Amniotic stem cell (primary cell): ENCODE data around the gene TADA3.
A peak's percentile ranks its signal among the peaks of the same experiment; 100 is the strongest.

ENCODE experiments used
- DNase-seq: peaks from one replicate; lab custom pipeline; 2025; lab: John Stamatoyannopoulos, UW

The TADA3 gene

DNA sequence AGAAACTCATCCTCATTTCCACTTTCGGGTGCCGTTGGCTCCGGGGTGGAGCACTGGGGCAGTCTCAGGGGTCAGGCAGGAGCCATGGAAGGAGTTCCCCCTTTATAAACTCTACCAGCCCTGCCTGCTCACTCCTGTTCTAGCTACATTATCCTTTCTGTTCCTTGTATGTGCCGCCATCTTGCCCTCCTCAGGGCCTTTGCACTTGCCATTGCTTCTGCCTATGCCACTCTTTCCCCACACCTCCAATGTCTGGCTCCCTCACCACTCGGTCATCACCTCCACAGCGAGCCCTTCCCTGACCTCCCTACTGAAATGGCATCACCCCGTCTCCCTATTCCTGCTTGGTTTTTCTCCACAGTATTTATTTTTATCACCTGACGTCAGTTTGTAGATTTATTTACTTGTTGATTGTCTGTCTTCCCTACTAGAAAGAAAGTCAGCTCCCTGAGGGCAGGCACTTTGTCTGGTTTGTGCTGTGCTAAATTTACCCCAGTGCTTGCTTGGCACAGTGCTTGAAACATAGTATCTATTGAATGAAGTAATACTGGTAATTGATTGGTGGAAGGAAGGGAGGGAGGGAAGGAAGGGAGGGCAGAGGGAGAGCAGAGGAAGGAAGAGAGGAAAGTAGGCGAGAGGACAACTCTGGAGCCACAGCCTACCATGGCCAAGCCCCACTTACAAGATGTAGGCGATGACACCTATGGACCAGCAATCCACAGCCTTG lies 31.3 kb downstream of the TADA3 start:
- DNase-seq = no peak

DNA sequence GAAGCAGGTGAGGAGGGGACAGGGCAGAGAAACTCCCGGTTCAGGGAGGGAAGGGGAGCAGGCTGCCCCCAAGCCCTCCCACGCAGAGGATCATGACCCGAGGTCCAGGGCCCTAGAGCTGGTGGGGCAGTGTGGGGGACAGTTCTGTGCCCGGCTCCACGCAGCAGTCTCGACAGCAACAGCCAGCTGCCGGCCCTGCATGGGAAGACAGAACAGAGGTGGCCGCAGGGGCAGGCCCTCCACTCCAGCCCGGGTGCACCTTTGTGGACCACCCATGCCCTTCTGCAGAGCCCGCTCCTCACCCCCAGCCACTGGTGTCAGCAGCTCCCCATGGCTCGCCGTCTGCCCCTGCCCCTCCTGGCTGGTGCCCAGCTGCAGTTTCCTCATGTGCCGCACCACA lies 34.8 kb downstream of the TADA3 start:
- DNase-seq = no peak

DNA sequence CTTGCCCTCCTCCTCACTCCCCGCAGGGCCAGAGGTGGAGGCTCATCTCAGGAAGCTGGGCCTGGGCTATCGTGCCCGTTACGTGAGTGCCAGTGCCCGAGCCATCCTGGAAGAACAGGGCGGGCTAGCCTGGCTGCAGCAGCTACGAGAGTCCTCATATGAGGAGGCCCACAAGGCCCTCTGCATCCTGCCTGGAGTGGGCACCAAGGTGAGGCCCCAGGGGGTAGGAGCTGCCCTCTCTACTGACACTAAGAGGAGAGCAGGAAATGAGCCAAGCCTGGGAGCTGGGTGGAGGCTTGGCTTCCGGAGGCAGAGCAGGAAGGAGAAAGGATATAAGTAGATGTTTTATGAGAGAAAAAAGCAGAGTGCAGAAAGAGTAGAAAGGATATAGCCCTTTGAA lies 37.6 kb downstream of the TADA3 start:
- DNase-seq = no peak

DNA sequence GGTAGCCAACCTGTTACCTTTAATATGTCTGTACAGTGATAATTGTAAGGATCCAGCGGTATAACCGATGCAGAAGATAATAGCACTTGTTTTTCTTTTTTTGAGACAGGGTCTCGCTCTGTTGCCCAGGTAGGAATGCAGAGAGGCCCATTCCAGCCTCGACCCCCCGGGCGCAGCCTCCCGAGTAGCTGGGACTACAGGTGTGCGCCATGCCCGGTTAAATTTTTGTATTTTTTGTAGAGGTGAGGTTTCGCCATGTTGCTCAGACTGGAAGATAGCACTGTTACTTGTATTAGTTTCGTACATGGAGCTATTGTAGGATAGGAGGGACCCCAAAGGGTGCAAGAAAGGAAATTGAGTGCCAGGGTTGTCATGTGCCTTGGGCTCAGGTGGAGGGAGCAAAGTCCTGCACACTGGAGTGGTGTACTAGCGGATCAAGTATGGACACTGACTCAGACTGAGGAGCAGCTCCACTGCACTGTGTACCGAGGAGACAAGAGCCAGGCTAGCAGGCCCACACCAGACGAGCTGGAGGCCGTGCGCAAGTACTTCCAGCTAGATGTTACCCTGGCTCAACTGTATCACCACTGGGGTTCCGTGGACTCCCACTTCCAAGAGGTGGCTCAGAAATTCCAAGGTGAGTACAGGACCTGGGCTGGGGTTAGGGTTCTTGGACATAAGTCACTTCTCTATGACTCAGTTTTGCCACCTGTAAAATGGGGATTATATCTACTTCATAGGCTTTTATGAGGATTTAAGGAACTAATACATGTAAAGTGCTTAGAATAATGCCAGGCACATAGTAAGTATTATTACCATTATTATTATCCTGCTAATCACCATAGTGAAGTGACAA lies 41.5 kb downstream of the TADA3 start:
- no peak for DNase-seq

DNA sequence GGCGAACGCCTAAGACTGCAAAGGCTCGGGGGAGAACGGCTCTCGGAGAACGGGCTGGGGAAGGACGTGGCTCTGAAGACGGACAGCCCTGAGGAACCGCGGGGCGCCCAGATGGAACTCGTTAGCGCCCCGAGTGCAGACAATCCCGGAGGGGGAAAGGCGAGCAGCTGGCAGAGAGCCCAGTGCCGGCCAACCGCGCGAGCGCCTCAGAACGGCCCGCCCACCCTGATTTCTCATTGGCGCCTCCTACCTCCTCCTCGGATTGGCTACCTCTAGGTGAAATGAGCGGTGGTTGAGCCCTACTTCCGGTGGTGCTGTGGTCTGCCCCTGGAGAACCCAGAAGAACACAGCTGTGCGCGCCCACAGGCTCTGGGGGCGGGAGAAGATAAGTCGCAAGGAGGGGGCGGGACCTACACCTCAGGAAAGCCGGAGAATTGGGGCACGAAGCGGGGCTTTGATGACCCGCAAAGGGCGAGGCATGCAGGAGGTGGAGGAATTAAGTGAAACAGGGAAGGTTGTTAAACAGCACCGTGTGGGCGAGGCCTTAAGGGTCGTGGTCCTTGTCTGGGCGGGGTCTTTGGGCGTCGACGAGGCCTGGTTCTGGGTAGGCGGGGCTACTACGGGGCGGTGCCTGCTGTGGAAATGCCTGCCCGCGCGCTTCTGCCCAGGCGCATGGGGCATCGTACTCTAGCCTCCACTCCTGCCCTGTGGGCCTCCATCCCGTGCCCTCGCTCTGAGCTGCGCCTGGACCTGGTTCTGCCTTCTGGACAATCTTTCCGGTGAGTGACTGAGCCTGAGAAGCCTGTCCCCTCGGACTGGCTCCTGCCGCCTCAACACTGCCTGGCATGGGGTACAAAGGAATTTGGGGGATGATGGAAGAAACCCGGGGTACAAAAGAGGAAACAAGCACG lies 42.4 kb downstream of the TADA3 start, which contains the start of gene OGG1:
OGG1 (plus strand) TSS at position 308 of the 911 bp plus-strand sequence; CDS start at position 643, 335 bp downstream.
- peak; percentile 98 for DNase-seq

DNA sequence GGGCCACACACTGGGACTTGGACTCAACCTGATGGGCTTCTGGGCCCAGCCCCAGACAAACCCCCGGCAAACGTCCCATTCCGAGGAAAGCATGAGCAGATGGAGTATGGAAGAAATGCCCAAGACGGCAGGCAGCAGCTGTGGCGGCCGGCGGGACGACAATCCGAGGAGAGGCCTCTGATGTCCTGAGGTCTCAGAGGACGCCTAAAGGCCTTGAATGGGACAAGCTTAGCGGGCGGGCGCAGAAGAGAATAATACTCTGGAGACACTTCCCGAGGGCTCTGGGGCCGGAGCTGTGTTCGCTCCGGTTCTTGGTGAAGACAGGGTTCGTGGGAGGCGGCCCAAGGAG lies 43.0 kb downstream of the TADA3 start:
- no peak for DNase-seq

DNA sequence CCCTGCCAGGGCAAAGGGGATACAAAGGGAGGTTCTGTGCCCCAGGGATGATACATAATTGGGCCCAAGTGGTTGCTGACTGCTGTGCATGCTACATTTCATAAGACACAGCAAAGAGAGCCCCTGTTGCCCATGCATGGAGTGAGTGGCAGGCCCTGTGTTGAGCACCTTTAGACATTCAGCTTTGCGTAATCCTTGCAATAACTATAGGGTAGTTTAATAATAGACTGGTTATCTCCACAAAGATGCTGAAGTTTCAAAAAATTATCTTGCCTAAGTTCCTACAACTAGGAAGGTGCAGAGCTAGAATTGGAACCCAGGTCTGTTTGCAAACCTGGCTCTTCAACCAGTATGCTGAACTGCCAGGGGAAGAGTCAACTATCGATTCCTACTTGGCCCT lies 44.2 kb downstream of the TADA3 start:
- DNase-seq = no peak

DNA sequence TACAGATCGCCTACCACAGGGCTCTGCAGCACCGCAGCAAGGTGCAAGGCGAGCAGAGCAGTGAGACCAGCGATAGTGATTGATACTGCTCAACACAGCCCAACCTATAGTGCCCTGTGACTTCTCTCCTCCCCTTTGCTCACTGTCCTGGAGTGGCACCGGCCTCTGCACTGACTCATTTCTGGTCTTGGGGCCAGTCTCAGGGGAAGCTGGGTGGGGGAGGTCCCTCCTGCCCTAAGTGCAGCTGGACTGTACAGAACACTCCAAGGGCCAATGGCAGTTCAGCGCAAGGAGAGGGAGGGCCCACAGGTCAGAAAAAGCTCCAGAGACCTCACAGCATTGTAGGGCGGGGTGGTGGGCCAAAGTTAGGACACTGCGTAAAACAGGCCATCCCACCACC lies 45.0 kb downstream of the TADA3 start:
- no peak for DNase-seq

DNA sequence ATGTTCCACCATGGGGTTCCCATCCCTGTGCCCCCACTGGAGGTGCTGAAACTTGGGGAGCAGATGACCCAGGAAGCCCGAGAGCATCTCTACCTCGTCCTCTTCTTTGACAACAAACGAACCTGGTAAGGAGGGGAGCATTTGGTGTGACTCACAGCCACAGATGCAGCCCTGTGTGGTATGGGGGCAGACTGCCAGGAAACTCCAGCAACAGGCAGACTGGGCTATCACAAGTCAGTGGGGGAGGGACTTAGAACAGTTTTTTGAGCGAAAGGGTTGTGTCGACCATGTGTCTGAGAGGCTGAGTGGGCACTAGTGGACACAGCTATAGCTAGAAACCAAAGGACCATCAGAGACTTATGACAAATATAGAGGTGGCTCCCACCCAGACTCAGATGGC lies 45.9 kb downstream of the TADA3 start:
- DNase-seq = peak; percentile 8

DNA sequence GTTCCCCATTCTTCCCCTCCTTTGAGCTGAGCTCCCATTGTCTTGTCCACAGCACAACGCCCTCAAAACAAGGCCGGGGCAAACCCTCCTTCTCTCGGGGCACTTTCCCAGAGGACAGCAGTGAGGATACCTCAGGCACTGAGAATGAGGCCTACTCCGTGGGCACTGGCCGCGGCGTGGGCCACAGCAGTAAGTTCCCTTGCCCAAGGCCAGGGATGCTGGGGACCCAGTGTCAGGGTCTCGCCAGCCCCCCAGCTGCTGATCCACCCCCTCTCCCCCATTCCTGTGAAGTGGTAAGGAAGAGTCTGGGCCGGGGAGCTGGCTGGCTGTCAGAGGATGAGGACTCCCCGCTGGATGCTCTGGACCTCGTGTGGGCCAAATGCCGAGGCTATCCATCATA lies 46.8 kb downstream of the TADA3 start:
- DNase-seq = no peak

DNA sequence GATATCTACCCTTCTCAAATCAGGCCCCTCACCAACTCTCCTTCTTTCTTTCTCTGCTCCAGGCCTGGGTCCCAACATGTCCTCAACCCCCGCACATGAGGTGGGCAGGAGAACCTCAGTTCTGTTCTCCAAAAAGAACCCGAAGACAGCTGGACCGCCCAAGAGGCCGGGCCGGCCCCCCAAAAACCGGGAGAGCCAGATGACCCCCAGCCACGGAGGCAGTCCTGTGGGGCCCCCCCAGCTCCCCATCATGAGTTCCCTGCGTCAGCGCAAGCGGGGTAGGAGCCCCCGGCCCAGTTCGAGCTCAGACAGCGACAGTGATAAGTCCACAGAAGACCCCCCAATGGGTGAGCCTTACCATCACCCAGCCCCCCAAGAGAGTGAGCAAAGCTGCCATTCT lies 48.1 kb downstream of the TADA3 start:
- no peak for DNase-seq

DNA sequence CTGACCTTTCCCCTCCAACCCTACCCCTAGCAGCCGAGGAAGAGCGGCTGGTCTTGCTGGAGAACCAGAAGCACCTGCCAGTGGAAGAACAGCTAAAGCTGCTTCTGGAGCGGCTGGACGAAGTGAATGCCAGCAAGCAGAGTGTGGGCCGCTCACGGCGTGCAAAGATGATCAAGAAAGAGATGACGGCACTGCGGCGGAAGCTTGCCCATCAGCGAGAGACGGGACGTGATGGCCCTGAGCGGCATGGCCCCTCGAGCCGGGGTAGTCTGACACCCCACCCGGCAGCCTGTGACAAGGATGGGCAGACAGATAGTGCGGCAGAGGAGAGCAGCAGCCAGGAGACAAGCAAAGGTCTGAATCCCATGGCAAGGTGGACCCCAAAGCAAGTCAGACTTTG lies 48.7 kb downstream of the TADA3 start:
- DNase-seq = no peak

DNA sequence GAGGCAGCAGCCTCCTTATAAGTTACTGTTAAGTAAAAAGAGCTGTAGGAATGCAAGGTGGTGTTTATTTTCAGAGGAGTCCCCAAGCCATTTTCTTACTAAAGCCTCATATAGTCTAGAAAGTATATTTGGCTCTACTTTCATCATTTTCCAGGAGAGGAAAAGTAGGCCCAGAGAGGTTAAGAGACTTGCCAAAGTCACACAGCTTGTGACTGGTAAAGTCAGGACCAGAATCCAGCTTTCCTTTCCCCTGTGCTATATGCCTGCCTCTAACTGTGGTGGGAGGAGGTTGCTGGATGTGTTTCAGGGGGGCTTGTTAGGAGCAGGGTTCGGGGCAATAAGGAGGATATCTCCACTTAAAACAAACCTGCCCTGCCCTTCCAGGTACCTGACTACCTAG lies 49.7 kb downstream of the TADA3 start:
- DNase-seq = no peak

DNA sequence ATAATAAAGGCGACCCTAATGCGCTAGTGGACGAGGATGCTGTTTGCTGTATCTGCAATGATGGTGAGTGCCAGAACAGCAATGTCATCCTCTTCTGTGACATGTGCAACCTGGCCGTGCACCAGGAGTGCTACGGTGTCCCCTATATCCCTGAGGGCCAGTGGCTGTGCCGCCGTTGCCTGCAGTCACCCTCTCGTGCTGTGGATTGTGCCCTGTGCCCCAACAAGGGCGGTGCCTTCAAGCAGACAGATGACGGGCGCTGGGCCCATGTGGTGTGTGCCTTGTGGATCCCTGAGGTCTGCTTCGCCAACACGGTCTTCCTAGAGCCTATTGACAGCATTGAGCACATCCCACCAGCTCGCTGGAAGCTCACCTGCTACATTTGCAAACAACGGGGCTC lies 53.1 kb downstream of the TADA3 start:
- no peak for DNase-seq

DNA sequence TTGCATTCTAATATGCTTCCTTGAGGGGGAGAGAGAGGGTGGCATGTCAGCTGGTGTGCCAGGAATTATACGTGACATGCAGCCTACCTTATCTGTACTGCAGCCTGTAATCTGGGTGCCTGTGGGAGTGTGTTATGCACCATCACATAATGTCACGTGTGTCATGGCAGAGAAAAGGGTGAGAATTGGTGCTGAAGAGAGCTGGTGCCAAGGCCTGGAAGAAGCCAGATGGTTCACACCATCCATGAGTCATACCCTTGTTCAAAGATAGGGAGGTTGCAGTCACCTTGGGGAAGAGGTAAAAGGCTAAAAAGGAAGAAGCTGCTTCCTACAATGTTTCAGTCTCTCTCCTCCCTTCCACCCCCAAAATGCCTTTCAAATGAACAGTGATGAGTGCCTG lies 55.4 kb downstream of the TADA3 start:
- DNase-seq = no peak

DNA sequence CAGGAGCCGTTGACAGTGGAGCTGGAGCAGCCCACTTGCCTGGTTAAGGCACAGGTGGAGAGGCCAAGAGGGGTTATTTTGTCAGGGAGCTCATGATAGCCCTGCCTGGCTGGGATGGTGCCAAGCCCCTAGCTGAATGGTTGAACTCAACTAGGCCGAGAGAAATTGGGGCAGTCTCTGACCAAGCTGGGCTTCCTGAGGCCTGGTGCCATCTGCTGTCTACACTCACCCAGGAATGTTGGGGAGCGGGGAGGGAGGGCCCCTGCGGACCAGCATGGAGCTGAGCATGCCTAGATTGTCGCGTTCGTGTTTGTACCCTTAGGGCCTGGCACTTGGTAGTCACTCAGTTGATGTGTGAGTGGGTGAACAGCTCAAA lies 59.5 kb downstream of the TADA3 start:
- no peak for DNase-seq

DNA sequence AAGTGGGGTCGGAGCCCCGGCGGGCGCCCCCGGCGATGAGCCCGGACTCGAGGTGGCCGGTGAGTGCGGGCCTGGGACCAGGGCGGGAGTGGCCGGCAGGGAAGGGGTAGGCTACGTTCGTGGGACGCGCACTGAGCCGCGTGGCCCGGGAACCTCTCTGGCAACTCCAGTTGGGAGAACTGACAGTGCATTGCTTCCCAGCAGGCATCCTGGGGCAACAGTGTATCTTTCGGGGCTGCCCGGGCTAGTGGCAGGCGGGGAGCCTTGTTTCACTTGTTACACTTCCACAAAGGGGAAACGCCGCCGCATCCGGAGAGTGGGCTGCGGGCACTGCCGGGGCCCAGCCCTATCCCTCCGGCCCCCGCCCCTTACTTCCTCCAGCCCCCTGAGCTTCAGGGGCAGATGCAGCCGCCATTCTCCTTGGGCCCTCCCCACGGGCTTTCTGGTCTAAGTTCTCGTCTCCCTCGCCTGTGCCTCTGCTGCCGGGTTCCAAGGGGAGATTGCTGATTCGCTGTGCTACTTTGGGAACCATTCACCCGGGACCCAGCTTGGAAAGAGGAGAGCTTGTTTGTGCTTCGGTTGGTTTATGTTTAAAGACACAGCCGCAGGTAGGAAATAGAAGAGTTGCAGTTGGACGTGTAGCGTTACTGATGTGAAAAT lies 60.1 kb downstream of the TADA3 start:
- DNase-seq = no peak

DNA sequence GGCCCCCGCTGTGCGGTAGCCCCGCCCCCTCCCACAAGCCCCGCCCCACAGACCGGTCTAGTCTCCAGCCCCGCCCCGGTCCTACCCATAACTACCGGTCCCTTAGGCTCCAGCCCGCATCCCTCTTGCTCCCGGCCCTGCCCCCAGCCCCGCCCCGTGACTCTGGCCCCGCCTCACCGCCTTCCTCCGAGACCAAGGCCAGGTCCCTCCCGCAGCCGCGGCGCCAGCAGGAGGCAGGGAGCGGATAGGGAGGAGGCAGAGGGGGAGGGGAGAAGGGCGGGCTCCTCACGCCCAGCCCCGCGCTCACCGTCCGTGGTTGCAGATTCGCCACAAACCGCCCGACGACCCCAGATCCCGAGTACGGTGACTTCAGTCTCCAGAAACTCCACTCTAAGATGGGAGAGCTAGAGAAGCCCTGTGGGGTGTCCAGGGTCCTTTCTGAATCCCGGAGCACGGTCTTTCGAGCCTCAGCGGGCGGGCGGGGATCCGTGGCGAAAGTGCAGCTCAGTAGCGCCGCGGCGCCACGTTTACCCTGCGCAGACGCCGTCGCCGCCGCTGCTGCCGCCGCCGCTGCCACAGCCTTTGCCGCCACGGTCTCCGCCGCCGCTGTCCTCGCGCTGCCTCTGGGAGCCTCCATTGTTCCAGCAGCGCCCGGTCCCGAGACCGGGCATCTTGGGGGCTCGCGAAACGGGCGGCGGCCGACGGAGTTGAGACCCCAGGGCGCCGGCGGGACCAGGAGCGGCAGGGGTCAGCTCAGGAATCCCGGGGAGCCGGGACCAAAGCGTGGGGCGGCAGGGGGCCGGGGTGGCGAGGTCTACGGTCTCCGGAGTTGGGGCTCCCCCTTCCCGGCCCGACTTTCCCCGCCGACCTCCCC lies 60.8 kb downstream of the TADA3 start, which contains the start of gene BRPF1:
BRPF1 (plus strand) TSS at position 530 of the 874 bp plus-strand sequence. CDS start 2,406 bp downstream, outside the sequence.
- peak; percentile 99 for DNase-seq

DNA sequence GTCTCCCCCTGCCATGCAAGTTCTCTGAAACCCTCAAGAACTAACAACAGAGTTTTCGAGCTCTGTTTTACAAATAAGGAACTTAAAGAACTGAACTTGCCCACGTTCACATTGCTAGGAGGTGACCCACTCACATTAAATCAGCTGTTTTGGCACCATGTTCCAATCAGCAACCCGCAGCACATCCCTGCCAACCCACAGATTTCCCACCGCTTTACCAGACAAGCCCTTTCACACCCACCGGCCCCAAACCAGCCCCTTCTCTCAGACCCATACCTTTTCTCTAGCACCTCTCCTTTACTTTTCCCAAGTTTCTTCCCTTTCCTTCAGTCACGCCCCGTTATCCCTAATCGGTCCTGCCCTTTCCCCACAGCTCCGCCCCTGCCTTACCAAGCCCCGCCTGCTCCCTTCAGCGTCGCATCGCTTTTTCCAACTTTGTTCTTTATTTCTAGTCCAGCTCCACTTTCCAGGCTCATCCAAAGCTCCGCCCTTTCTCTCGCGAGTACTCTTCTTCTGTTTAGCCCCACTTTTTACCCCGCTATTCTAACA lies 61.5 kb downstream of the TADA3 start:
- peak; percentile 59 for DNase-seq
